H1 (cell line): Measurements from ENCODE around the gene CX3CR1.

ENCODE experiments used
- CTCF ChIP-seq, 3 experiments: IDR thresholded peaks; 1 replicate in 2 of 3; 2 replicates in 1 of 3; pipeline versions ENCODE4 v1.5.1 to v1.6.1; 2011; ENCODE audit warnings: low read length in 3 of 3, mild to moderate bottlenecking in 3 of 3, inconsistent platforms in 2 of 3, low read depth in 1 of 3, moderate library complexity in 1 of 3; ENCODE audit not compliant: insufficient read depth in 1 of 3; ENCODE audit errors: control extremely low read depth in 1 of 3
- EZH2 ChIP-seq: fragments of 200-600 bp; sonication (generic); IDR thresholded peaks from 2 replicates; pipeline ENCODE4 v1.7.1; 2012; ENCODE audit warnings: low read depth, mild to moderate bottlenecking, moderate library complexity, low read length, inconsistent platforms; ENCODE audit not compliant: severe bottlenecking
- HDAC6 ChIP-seq: IDR thresholded peaks from one replicate; pipeline ENCODE4 v1.7.1; 2012; ENCODE audit warnings: low read depth, mild to moderate bottlenecking, inconsistent platforms, low read length, moderate library complexity
- JUN ChIP-seq: IDR thresholded peaks from 2 replicates; pipeline ENCODE4 v1.6.1; 2011; ENCODE audit warnings: low read depth, mild to moderate bottlenecking, improper control_type of control experiment, low read length
- POLR2AphosphoS5 ChIP-seq: IDR thresholded peaks from 2 replicates; pipeline ENCODE4 v1.6.1; 2011; ENCODE audit warnings: low read depth, low read length
- SUZ12 ChIP-seq: fragments of 200-600 bp; sonication (generic); IDR thresholded peaks from 2 replicates; pipeline ENCODE4 v1.6.1; 2012; ENCODE audit warnings: mild to moderate bottlenecking, inconsistent platforms, low read length, moderate library complexity, mixed read lengths

DNA sequence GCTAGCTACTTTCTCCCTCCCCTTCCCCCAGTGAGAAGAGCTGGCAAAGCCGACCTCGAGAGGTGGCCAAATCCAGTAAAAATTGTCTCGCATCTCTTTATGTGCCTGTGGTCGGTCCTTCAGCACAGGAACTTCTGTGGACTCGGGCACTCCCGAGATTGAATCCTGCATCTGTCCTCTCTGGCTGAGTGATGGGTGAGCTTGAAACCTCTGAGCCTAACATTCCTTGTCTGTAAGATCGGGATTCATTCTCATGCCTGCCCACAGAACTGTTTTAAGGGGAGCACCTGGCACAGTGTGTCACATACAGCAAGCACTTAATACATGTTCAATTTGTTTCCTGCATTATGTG, 11.3 kb downstream of the CX3CR1 start:
- no peak for TF ChIP-seq SUZ12
- no peak for TF ChIP-seq CTCF (IDR thresholded peaks at IDR 0.05; ENCODE audit: control extremely low read depth in 1 of 3, insufficient read depth in 1 of 3, low read depth in 1 of 3, low read length in 3 of 3)
- TF ChIP-seq EZH2: no peak
- TF ChIP-seq POLR2AphosphoS5: no peak
- TF ChIP-seq HDAC6: no peak
- TF ChIP-seq JUN: no peak
